ENCODE results near the gene RAD52. TPM values are rescaled to one million over a fixed set of nuclear protein-coding genes. Genes with fewer than 3 reads are reported as not detected.
"Not testable (repeated sequence)": the region's sequence is repeated elsewhere in the genome, so short reads cannot be mapped to it uniquely, and the experiment has no call there.

The RAD52 gene
- total RNA-seq, 1 donor from 2014 or later, result 18.4 TPM

DNA sequence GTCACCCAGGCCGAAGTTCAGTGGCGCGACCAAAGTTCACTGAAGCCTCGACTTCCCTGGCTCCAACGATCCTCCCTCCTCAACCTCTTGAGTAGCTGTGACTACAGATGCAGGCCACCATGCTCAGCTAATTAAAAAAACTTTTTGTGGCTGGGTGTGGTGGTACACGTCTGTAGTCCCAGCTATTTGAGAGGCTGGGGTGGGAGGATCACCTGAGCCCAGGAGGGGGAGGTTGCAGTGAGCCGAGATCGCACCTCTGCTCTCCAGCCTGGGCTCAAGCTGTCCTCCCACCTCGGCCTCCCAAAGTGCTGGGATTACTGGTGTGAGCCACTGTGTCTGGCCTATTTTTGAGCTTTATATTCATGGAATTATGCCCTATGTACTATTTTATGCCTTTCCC lies 18.1 kb upstream of the RAD52 start:
- DNase-seq (ENCODE audit: low read depth), result no peak

DNA sequence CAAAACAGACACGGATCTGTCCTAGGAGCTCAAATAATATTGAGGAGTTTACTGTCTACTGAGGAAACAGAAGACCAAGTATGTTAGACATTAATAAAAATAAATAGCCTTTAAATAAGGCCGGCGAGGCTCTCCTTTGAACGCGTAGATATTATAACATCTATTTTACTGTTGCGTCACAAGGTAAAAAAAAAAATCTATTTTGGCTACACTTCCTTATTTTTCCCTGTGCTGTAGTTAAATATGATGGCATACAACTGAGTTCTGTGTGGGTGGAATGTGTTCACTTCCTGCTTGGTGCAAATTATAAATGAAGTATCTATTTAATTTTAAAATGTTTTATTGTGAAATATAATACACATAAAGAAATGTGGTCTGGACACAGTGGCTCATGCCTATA lies 17.2 kb upstream of the RAD52 start:
- DNase-seq (ENCODE audit: low read depth), result no peak

DNA sequence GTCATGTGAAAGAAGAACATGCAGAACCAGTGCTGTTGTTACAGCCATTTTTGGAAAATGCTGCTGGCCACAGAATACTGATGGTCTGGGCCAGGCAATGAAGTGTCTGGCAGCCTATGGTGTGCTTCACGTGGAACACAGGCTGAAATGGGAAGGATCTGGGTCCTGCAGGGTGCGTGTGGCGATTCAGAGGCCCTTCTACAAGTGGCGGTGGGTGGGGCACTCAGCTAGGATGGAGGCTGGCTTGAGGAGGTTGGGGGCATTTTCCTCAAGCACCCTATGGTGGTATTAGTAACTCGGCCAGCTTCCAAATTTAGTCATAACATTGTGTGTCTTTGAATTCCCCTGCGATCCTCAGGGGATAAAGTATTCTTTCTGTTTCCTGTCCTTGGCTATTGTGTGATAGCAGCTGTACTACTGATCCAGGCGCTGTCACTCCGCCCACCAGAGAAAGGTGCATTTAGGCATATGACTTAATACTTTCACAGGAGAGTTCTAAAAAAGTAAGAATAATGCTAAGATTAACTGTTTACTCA lies 9.2 kb upstream of the RAD52 start:
- no peak for DNase-seq (ENCODE audit: low read depth)

DNA sequence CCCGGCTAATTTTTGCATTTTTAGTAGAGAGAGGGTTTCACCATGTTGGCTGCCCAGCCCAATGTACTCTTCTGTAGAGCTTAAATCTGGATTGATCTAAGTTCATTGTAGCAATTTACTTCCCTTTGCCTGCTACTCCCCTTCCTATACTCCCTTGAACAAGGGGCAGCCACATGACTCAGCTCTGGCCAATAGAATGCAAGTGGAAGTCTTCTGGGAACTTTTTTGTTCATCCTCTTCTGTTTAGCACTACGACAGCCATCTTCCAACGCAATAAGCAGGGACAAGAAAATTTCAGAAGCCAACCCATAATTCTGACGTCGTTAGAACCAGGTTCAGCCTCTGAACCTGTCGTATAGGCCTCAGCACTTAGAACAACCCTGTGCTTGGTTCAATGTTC lies 6.4 kb upstream of the RAD52 start:
- DNase-seq (ENCODE audit: low read depth), result no peak

DNA sequence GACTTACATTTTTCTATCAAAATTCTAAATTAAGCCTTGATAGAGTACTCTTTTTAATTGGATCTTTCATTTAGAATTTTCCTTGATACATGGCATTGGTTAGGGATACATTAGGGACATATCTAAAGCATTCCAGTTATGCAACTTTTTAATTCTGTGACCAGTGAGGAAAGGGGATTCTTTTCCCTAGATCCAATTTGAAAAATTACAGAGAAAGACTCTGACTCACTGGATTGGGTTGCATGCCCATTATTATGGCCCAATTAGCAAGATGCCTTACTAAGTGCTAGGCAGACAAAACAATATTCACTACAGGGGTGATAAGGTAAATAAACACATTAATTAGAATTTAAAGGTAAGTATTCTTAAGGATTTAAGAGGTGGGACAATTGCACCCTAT lies 5.2 kb upstream of the RAD52 start:
- DNase-seq (ENCODE audit: low read depth), result no peak

DNA sequence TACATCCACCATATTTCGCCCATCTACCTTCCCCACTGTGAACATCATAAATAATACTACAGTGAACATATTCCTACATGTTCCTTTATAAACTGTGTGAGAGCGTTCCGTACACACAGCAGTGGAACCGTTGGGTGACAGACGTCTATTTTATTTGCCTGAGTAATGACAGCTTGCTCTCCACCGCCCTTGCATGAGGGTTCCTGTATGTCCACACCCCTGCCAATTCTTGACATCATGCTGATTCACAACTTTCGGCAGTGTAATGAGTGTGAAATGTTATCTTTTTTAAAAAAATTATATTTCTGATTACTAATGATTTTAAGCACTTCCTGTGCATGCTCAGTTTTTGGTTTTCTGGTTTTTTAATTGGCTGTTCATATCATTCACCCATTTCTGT lies 4.3 kb upstream of the RAD52 start:
- no peak for DNase-seq (ENCODE audit: low read depth)

DNA sequence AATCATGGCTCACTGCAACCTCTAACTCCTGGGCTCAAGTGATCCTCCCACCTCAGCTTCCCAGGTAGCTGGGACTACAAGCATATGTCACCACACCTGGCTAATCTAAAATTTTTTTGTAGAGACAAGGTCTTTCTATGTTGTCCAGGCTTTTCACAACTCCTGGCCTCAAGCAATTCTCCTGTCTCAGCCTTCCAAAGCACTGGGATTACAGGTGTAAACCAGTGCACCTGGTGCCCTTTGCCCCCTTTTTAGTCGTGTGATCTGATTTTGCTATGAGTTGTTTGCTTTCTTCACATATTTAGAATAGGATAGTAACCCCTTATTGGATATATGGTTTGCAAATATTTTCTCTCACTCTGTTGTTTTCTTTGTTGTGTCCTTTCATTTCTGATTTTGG lies 1.7 kb upstream of the RAD52 start:
- DNase-seq (ENCODE audit: low read depth), result no peak

DNA sequence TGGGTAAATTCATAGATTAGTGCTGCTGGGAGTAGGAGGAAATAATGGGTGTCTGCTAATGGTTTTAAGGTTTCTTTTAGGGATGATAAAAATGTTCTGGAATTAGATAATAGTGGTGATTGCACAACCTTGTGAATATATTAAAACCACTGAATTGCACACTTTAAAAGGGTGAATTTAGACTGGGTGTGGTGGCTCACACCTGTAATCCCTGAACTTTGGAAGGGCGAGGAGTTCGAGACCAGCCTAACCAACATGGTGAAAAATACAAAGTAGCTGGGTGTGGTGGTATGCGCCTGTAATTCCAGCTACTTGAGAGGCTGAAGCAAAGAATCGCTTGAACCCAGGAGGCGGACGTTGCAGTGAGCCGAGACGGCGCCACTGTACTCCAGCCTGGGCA lies 1.3 kb downstream of the RAD52 start:
- DNase-seq (ENCODE audit: low read depth), result no peak

DNA sequence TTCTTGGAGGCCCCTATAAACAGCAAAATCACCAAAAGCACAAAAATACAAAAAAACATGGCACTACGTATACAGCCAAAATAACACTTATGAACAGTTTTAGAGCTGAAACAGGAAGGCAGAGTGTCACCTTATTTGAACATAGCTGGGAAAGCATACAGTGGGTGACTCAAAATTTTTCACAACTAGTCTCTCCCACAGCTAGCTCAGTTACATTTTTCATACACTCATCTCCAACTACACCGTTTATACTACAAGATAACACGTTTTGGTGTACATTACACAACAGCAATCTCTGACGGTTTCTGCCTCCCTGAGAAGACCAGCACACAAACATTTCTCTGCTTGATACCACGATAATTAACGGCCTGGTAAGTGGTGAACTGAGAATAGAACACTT lies 2.9 kb downstream of the RAD52 start:
- no peak for DNase-seq (ENCODE audit: low read depth)

DNA sequence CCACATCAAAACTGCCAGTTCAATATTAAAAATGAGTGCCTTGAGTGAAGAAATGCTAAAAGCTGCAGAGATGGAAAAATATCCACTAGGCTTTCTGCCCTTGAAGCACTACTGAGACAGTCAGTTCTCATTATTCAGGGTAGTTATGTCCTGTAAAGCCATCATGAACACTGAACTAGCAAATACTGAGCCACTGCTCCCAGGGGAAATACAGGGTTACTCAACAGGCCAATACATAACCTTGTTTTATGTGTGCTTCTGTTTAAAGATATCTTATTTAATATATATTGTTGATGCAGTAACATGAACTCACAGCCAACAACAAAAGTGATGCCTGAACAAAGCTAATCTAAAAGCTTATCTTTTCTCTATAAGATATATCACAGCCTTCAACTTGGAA lies 3.3 kb downstream of the RAD52 start:
- peak; percentile 15 for DNase-seq (ENCODE audit: low read depth)

DNA sequence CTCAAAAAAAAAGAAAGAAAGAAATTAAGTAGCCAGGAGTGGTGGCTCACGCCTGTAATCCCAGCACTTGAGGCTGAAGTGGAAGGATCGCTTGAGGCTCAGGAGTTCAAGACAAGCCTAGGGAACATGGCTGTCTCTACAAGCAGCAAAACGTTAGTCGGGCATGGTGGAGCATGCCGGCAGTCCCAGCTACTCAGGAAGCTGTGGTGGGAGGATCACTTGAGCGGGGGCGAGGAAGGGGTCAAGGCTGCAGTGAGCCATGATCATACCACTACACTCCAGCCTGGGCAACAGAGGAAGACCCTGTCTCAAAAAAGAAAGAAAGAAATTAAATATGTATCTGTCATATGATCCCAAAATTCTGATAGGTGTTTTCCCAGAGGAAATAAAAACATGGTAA lies 5.3 kb downstream of the RAD52 start:
- no peak for DNase-seq (ENCODE audit: low read depth)

DNA sequence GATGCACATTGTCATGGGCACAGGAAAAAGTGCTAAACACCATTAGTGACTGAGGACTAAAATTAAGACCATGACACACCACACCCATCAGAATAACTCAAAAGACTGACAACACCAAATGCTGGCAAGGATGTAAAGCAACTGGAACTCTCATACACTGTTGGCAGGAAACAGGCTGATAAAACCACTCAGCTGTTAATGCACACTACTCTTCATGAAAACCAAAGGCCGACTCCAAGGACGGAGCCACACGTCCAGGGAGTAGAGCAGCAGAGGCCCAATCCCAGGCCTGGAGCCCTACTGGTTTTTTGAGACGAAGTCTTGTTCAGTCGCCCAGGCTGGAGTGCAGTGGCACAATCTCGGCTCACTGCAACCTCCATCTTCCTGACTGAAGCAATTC lies 6.4 kb downstream of the RAD52 start:
- DNase-seq (ENCODE audit: low read depth), result no peak

DNA sequence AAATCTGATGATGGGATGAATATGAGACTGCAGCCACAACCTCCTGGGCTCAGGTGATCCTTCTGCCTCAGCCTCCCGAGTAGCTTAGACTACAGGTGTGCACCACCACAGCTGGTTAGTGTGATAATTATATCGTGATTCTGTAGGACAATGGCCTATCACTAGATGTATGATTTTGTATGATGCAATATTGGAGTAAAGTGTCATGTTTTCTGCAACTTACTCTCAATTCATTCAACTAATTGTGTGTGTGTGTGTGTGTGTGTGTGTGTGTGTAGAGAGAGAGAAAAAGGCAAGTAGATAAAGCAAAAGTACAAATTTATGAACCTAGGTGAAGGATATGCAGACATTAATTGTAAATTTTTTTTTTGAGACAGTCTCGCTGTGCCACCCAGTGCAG lies 10.7 kb downstream of the RAD52 start:
- no peak for DNase-seq (ENCODE audit: low read depth)

DNA sequence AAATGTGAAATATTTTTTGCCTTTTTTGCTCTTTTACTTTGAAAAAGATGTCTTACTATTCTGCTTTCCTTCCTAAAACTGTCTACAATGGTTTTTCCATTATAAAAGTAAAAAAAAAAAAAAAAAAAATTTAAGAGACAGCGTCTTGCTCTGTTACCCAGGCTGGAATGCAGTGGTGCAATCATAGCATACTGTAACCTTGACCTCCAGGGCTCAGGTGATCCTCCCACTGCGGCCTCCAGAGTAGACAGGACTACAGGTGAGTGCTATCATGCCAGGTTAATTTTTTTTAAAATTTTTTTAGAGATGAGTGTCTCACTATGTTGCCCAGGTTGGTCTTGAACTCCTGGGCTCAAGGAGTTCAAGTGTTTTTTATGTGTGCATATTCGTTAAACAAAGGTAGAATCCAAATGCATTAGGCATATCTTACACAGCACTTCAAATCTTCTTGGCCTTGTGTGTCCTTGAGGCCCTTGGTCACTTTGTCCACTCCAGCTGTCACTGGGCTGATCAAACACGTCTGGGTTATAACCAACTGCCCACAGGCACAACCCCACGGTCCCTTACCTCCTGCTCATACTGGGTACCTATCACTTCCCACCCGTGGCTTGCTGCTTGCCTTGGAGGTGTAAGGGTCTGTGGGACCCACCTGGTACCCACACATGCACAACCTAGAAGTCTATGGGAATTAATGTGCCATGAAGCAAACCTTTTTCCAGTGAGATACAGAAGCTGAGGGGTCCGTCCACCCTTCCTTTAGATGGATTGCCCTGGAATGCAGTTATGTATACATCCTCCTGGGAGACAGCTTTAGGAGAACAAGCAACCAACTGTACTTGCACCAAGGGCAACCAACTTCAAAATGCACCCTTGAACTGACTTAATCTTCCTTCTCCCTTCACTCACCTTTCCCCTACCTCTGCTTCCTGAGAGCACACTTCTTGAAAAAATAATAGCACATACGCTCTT lies 12.8 kb downstream of the RAD52 start:
- no peak for DNase-seq (ENCODE audit: low read depth)

DNA sequence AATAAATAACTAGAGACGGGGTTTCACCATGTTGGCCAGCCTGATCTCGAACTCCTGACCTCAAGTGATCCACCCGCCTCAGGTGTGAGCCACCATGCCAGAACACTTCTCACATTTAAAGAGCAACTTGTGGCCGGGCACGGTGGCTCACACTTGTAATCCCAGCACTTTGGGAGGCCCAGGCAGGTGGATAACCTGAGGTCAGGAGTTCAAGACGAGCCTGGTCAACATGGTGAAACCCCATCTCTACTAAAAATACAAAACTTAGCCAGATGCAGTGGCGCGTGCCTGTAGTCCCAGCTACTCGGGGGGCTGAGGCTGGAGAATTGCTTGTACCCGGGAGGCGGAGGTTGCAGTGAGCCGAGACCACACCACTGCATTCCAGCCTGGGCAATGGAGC lies 13.6 kb downstream of the RAD52 start:
- not testable (repeated sequence) for DNase-seq (ENCODE audit: low read depth)

DNA sequence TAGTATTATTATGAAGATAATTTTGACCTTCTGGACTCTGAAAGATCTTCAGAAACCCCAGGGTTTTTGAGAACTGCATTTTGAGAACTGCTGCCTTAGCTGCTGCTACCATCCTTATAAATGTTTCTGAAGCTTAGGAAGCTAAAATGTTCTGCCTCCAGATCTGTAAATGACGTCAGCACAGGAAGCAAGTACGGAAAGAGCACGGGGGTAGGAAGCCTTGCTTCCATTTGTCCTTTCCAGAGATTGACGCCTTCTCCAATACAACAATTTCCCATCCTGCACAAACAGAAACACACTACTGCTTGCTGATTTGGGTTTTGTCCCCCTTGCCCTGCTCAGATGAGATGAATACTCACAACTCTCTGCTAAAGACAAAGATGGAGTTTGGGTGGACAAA lies 17.9 kb downstream of the RAD52 start:
- no peak for DNase-seq (ENCODE audit: low read depth)

DNA sequence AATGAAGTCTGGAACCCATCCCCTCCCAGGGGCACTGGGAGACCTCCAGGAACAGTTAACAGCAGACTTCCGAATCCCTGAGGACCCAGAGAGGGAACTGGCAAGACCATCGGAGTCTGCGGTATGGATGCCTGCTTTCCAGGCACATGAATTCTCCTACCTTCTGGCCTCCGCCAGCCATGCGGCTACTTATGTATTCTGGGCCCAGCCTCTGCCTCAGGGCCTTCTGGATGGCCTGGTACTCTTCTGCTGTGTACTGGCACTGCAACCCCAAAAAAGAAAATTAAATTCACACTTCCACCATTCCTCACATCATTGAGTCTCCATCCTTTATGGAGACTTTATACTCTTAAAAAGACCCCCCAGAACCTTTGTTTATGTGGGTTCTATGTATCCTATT lies 18.4 kb downstream of the RAD52 start:
- no peak for DNase-seq (ENCODE audit: low read depth)

DNA sequence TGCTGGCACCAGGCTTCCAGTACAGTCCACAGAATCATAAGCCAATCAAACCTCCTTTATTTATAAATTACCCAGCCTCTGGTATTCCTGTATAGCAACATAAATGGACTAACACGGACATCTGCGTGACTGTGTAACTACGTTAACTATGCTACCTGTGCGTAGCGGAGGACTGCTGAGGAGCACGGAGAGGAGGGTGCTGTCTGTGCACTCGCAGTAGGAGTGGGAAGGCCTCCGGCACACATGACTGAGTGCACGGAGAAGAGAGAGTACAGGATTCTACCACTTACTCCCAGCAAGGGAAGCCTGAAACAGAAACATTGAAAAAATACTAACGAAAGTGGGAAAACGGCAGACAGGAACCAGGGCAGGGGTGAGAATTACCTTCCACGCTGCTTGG lies 22.9 kb downstream of the RAD52 start:
- DNase-seq (ENCODE audit: low read depth), result no peak

DNA sequence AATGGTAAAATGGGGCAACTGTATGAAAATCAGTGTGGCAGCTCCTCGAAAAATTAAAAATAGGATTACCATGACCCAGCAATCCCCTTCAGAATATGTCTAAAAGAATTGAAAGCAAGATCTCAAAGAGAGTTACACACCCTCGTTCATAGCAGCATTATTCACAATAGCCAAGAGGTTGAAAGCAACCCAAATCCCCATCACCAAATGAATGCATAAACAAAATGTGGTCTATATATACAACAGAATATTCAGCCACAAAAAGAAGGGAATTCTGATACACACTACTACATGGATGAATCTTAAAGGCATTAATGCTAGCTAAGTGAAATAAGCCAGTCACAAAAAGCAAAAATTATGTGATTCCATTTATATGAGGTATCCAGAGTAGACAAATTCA lies 27.2 kb downstream of the RAD52 start:
- DNase-seq (ENCODE audit: low read depth), result no peak

DNA sequence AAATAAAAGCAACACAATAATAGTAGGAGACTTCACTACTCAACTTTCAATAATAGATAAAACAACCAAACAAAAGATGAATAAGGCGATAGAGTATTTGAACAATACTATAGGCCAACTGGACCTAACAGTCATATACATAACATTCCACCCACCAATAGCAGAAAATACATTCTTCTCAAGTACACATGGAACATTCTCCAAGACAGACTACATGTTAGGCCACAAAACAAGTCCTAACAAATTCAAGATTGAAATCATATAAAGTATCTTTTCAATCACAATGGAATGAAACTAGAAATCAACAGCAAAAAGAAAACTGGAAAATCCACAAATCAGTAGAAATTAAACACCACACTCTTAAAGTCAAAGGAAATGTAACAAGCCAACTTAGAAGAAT lies 28.8 kb downstream of the RAD52 start:
- DNase-seq (ENCODE audit: low read depth), result no peak

DNA sequence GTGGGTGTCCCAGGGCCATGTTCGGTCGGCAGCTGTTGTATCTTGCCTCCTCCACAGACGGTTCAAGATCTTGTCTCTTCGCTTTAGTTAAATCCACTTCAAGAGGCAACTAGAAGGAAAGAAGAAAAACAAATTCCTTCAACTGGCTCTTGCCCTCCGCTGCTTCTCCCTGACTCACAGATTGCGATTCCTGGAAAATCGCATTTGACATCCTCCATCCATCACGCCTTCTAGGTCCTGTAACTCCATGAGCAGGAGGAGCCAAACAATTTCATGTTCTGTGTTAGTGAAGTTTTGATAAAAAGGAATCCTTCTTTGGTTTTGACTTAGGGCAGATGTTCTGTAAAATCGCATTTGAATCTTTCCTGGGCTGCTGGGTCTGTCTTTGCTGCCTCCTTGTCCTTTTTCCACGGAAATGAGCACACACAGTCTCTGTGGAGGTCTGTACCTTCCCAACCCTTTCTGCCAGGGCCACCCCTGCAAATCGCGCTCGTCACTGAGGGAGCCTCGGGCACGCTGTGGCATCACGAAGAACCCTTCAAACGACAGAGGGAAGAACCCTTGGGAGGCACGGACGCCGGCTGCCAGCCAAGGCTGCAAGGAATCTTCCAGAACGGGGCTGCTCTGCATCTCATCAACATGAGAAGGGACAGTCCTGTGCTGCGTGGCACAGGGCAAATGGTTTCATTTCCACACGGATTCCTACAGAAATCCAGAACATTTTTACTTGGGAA lies 32.6 kb downstream of the RAD52 start:
- DNase-seq (ENCODE audit: low read depth), result no peak

DNA sequence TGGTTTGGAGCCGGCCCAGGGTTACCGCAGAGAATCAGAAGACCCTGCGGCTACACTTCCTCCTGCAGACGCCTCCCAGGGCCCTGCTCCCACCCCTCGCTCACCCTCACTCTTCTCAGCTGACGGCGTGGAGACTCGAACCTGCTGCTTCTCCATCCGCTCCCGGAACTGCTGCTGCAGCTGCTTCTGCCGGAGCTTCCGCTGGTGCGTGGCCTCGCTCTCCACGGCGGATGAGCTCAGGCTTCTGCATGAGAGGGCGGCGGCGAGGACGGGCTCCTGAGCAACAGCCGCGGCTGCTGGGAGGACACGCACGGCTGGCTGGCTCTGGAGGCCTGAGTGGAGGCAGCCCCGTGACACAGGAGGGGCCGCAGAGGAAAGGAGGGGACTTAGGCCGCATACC lies 33.3 kb downstream of the RAD52 start:
- no peak for DNase-seq (ENCODE audit: low read depth)

DNA sequence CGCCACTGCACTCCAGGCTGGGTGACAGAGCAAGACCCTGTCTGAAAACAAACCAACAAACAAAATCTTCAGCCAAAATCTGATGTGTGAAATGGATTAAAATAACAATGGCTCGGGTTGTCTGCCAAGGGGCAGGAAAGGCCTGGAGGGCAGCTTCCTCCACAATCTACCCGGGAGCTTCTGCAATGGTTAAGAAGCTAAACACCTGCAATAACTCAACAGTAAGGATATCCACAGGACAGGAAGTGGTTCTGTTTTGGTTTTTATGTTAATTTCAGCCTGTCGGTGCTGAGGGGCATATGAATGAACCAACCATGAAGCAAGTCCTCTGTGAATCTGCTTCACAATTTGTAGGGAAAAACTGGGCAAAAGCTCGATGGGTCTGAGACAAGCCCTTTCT lies 34.4 kb downstream of the RAD52 start:
- no peak for DNase-seq (ENCODE audit: low read depth)
